Stimulated activated CD4-positive, alpha-beta T cell treated with anti-CD3 and anti-CD28 coated beads, Interleukin-4, amount 100 ng/mL, for 4 hours (primary cell): ENCODE measurements around the gene TMED10.
"Not testable (repeated sequence)": the region's sequence is repeated elsewhere in the genome, so short reads cannot be mapped to it uniquely, and the experiment has no call there.

ENCODE experiments used
- DNase-seq, 2 experiments: peaks; one replicate each; pipeline ENCODE4 v3.0.0-alpha.2; 2020

The TMED10 gene

DNA sequence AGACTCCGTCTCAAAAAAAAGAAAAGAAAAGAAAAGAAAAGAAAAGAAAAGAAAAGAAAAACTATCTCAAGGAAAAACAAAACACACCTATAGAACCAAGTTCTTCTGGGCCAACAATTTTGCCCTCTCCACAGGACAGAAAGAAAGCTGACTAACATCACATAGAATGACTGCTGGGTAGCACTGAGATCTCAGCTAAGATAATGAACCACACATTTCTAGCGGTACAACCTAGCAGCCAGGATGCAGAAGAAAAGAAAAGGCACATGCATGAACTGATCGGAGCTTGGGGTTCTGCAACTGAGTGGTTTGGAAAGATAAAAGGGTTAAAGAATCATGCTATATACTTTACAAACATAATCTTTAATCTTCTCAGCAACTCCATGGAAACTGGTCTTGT, 19.5 kb downstream of the TMED10 start:
- DNase-seq = no peak

DNA sequence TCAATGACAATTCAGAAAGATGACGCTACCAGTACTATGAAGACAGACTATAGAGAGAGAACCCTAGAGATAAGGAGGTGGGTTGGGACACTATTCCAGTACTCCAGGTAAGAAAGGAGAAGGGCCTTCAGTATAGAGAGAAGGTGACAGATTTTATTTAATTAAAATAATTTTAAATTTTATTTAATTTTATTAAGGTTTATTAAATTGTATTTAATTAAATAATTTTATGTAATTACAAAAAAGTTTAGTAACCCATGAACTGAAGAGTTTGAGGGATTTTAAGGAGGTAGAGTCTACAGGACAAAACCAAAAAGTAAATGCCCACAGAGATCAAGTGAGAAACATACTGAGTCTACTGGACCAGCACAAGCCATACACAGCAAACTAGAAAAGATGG, 20.3 kb downstream of the TMED10 start:
- DNase-seq = no peak

DNA sequence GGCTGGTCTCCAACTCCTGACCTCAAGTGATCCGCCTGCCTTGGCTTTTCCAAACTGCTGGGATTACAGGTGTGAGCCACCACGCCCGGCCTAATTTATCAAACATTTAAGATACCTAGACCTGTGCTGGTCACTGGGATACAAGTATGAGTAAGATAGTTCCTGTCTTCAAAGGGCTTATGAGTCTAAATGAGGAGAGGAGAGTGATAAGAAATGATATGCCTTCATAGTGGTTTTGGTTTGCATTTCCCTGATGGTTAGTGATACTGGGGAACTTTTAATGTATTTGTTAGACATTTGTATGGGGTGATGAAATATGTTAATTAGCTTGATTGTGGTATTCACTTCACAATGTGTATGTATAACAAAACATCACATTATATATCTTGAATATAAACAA, 21.2 kb downstream of the TMED10 start:
- DNase-seq = no peak

DNA sequence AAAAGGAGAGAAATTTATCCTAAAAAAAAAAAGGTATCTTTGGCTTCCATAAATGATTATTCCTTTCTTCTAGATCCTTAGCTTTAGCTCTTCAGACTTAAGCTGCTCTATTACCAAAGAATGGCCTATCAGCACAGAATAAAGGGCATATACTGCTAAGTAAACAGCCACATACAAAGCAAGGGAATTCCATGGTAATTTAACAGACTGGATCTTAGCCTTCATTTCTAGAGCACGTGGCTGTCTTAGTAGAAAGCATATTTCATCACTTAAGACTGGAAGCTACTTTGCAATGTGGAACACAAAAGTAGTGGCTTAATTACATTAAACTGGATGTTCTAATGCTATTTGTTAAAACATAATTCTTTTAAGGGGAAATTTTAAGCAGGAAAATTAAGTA, 23.1 kb downstream of the TMED10 start:
- no peak for DNase-seq

DNA sequence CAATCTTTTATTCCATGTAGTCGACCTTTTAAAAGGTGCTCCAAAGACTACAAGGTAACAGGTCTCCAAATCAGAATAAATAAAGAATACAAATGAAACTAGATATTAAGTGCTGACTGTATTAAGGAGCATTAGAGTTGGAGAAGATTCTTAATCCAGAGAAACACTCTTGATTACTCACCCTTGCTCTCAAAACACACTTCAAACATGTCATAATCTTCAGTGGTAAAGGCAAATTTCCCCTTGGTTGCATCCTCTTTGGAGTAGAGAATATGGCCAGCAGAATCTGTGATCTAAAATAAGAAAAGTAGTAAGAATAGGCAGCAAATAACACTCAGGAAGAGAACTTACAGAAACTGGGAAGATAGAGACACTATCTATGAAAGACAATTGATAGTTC, 24.6 kb downstream of the TMED10 start:
- no peak for DNase-seq

DNA sequence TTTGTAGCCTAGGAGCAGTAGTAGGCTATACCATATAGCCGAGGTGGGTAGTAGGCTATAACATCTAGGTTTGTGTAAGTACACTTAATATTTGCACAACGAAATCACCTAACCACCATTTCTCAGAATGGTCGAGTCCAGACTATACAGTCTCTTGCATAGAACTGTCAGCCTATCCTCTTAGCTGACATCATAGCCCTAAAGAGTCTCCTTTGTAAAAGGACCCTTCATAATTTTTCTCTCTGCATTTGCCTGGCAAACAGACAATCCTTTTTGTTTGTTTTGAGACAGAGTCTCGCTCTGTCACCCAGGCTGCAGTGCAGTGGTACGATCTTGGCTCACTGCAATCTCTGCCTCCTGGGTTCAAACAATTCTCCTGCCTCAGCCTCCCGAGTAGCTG, 25.8 kb downstream of the TMED10 start:
- not testable (repeated sequence) for DNase-seq

DNA sequence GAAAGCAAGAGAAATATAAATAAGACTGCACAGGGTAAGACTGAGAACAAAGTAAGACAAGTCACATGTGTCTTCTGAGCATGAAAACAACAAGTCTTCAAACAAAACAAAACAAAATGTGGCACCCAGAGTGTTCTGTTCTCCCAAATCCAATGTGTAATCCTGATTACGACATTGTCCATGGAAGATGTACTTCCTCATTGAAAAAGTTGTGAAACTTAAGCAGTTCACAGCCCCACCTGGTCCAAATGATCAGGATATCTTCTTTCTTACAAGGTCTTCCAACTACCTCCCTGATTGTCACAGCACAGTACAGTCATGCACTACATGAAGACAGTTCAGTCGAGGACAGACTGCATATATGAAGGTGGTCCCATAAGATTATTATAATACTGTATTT, 26.3 kb downstream of the TMED10 start:
- DNase-seq = no peak

DNA sequence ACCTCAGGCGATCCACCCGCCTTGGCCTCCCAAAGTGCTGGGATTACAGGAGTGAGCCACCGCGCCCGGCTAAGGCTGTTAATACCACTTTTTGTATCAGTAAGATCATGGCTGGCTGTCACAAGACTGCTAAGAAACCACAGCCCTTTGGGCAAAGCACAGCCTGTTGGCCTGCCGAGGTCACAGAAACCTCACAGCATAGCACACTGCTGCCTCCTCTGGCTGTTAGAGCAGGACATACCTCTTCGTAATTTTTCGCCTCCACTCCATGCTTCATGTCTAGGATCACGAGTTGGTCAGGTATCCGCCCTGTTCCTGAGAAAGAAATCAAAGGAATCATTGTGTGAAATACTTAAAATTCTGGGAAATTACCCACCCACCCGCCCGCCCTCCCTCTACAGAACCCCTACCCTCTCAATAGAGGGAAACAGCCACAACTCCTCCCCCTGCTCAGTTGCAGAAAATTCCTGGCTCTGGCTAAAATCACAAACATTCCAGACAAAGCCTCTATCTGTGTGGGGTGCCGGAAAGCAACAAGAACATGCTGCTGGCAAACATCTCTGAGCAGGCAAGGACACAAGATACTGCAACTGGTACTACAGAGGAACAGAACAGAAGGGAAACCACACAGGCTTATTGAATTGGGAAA, 28.9 kb downstream of the TMED10 start:
- no peak for DNase-seq

DNA sequence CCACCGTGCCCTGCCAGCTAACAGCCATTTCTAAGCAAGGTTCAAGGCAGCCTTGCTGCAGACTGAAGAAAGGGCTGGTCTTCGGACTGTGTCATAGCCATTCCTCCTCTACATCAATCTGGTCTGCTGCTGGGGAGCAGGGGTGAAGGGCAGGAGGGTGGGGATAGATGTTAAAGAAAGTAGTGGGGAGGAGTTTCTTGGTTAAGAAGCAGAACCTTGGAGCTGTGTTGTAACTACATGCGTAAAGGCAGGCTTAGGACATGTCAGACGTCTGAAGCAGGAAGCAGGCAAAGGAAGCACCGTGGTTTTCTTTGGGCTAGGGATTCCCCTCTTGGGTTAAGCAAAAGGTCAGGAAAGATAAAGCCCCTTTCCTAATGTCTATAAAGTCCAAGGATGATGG, 31.5 kb downstream of the TMED10 start:
- no peak for DNase-seq

DNA sequence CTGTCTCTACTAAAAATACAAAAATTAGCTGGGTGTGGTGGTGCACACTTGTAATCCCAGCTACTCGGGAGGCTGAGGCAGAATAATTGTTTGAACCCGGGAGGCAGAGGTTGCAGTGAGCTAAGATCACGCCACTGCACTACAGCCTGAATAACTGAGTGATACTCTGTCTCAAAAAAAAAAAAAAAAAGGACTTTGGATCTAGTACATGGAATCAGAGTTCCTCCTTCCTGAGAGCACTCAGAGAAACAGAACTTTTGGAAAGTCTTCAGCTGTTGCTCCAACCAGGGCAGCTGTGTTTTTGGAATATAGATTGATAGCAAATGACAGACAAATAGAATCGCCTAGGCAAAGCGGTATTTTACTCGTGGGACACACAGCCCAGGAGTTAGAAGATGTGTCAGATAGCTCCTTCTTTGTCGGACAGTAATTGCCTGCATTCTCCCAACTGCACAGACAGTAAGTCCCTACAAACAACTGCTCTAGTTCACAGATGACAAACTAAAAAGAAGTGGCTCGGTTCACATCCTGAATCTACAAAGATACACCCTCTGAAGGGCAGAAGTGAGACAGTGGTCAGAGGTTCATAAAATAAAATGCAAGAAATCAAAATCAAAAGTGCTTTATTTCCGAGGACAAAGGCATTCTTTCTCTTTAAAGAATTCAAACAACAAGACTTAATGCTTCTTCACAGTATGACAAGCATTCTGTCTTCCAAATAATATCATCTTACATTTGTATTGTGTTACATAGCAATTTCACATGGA, 32.5 kb downstream of the TMED10 start:
- DNase-seq = no peak

DNA sequence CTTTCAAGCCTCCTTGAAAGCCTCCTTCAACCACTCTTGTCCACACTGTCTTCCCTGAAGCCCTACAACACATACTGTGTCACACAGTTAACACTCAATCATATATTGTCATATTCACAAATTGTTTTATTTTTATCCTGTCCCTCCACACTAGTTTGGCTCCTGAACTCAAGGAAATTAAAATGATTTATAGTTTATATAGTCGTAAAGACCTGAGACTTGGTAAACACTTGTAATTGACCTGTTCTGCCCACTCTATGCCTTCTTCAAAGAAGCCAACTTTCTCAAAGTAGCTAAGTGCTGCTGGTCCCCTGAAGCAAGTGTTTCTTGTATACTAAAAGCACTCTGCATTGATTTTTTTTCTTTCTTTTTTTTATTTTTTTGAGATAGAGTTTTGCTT, 33.9 kb downstream of the TMED10 start:
- no peak for DNase-seq

DNA sequence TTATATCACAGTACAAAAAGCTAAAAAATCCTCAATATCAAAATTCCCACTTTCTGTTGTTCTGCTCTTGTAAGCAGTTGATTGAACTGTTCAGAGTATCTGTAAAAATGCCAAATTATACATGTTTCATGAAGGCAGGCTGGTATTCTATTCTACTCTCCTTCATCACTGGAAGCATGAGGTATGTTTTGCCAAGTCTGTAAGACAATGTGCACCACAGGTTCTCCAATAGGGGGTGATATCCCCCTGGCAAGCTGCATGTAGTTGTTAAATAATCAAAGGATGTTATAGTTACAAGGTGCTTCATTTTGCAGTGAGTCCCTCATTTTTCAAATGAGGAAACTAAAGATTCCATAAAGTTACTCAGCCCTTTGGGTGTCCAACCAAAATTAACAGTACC, 34.4 kb downstream of the TMED10 start:
- DNase-seq = no peak

DNA sequence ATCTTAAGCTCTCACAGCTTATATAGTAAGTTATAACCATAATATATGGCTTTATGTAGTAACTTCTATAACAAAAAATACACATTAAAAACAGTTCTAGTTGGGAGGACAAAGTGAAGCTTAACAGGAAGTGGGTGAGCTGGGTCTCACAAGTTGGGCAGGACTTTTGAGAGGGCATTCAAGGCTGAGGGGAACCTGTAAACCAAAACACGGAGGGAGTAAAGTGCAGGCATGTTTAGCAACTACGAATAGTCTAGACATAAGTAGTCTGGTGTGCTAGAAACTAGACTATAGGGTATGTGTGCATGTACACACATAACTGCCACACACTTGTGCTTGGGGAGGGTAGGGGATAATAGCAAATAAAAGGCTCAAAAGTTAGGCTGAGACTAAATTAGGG, 35.4 kb downstream of the TMED10 start:
- no peak for DNase-seq

DNA sequence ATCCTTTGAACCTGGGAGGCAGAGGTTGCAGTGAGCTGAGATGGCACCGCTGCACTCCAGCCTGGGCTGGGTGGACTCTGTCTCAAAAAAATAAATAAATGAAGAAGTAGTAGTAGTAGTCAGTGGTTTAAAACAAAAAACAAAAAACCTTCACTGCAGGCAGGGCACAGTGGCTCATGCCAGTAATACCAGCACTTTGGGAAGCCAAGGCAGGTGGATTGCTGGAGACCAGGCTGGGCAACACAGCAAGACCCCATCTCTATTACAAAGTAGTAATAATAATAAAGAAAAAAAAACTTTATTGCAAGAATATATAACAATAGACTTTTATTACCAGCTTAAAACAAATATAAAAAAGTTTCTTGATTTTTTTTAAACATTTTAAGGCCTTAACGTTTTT, 35.8 kb downstream of the TMED10 start:
- no peak for DNase-seq

DNA sequence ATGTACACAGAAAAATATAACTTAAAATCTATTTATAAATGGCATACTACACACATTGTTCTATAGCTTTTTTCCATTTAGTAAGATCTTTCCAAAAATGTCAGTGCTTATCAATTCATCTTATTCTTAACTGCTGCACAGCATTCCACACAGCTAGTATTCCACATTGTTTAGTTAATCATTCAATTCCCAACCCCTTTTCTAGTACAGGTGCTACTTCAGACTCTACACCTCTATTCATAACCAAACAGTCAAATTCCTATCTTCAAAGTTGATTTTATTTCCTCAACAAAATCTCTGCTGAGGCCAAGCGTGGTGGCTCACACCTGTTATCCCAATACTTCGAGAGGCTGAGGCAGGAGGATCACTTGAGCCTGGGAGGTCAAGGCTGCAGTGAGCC, 37.2 kb downstream of the TMED10 start:
- DNase-seq = no peak

DNA sequence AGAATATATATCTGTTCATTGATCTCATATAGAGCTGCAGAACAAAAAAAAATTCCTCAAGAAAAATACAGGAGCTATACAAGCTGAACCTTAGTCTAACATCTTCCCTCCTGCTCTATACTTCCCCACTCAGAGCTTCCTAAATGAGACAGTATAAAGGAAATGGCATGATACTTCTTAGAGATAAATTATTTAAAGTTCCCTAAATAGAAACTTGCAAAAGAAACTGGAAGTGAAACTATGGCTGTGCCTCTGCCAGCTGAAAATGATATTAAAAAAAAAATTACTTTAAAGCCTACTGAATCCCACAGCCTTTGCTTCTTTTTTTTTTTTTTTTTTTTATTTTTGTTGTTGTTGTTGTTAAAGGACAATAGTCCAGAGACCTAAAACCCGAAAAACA, 37.9 kb downstream of the TMED10 start:
- DNase-seq = no peak

DNA sequence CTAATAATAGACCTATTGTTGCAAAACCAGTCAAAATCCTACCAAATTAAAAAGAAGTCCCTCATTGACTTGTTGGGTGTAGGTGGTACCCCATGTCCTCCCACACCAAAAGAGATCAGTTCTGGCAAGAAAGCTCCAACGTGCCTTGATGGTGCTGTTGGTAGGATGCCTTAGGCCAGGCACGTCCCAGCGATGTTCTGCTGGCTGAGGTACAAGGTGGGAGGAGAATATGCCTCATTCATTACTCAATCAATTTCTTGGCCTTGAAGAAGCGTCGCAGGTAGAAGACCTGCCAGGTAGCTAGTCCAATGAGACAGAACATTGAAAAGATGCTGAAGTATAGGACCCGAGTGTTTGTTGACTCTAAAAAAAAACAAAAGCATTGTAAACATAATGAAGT, 41.8 kb downstream of the TMED10 start:
- no peak for DNase-seq

DNA sequence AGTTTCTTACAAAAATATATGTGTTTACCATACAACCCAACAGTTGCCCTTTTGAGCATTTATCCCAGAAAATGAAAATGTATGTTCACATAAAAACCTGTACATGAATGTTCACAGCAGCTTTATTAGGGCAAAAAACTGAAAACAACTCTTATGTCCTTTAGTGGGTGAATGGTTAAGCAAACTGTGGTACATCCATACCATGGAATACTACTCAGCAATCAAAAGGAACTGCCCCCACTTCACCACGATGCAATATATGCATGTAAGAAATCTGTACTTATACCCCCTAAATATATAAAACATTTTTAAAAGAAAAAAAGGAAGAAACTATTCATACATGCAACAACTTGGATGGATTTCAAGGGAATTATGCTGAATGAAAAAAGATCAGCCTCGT, 42.8 kb downstream of the TMED10 start:
- no peak for DNase-seq

DNA sequence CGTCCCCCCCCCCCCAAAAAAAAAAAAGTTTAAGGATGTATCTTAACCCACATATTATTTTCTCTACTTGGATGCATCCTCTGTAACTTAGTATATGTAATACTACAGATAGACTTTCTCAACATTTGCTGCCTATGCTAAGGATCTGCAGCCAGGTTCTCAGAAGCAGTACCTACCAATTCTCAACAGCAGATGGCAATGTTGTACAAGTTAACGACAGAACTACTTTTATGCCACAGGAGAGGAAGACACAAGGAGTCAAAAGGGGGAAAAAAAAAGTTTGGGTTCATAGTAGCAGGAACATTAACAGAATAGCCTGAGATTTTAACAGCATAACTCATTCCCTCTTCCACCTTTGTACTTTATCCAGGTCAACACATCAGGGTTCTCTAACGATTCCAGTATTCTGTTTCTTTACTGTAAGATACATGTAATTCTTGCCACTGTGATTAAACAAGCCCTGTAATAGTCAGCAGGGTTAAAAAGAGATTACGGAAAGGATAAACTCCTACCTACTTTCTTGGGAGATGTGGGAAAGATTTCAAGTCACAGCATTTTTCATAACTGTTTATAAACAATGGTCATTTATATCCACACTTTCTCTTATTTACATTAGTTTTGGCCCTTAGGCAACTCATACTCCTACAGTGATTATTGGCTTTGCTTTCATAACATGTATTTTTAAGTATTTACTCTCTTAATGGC, 43.9 kb downstream of the TMED10 start:
- peak; percentile 10 to 32 for DNase-seq

DNA sequence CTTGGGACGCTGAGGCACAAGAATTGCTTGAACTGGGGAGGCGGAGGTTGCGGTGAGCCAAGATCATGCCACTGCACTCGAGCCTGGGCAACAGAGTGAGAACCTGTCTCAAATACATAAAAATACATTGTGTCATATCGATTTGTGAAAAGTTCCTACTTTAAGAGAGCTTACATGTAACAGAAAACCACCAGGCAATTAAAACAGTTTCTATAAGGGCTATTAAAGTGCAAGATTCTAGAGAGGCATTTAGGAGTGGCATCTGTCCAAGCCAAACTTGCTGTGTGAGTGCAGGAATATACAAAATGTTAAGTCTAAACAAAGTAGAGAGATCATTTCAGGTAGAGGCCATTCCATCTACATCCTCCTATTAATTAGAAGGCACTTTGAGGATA, 47.8 kb downstream of the TMED10 start:
- no peak for DNase-seq

DNA sequence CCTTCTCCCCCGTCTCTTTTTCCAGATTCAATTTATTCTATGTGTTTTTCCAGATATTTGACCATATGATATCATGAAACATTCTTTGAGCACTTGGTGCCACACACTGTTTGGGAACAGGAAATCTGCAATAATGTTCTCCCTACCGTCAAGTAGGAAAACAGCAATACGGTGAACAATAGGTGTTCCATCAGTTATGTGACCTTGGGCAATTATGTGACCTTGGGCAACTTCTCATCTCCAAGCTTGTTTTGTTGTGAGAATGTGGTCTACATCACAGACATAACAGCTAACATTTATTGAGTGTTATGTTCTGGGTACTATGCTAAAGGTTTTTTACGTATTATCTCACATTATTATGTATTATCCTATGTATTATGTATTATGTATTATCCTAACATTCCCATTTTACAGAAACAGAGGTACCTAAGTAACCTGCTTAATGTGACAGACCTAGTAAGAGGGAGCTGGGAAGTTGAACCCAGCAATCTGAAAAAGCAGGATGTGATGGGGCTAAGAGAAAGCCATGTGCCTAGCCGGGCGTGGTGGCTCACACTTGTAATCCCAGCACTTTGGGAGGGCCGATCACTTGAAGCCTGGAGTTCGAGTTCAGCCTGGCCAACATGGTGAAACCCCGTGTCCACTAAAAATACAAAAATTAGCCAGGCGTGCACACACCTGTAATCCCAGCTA, 48.4 kb downstream of the TMED10 start:
- no peak for DNase-seq

DNA sequence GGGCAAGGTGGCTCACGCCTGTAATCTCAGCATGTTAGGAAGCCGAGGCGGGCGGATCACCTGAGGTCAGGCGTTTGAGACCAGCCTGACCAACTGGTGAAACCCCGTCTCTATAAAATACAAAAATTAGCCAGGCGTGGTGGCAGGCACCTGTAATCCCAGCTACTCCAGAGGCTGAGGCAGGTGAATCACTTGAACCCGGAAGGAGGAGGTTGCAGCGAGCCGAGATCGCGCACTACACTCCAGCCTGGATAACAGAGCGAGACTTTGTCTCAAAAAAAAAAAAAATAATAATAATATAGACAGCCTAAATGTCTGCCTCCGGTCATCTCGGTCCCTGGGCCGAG, 49.0 kb downstream of the TMED10 start:
- peak; percentile 4 for DNase-seq

DNA sequence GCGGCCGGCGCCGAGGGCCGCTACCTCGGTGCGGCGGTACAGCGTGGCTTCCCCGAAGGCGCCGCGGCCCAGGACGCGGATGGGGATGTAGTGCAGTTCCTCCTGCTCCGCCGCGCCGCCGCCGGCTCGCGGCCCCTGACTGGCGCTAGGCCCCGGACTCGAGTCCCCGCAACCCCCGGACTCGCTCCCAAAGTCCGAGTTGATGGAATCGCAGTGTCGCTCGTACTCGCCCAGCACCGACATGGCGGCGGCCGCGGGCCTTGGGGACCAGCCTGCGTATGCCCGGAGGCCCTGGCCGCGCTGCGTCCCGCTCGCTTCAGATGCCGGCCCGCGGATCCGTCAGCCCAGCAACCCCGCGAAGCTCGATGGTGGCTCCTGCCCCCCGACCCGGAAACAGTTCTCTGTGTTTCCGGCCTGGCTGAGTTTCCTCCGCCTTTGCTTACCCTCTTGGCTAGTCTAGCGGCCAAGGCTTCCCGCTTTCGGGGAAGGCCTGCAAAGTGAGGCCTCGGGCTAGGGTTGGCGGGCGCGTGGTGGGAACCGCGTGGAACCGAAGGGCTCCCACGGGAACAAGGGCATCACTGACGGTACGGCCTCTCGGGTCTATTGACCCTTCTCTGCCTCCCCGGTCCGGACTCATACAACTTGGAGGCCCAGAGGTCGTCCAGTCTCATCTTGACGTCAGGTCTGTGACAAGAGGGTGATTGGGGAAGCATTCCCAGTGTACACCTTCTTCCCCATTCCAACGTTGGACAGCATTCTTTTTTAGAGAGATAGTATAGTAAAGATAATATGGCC, 49.5 kb downstream of the TMED10 start, which contains the start of gene NEK9:
Gene NEK9, minus strand, starts transcription at position 370 of the 795 bp plus-strand sequence. Its CDS starts 127 bp downstream, at position 243.
- DNase-seq = peak; percentile 84 to 86
